Middle frontal gyrus (tissue), 1 donor: Measurements from ENCODE around the gene SLC8A3.

Source experiments
- DNase-seq: peaks from one replicate; pipeline ENCODE4 v3.0.0-alpha.2; 2015; ENCODE audit warnings: low spot score; ENCODE audit errors: extremely low spot score

Gene SLC8A3

GRCh38 chr14:70073924-70074566, 114.7 kb downstream of the SLC8A3 start:
- no peak for DNase-seq

- no peak for DNase-seq
Observed at GRCh38 chr14:70069186-70069585, 119.6 kb downstream of the SLC8A3 start.

- no peak for DNase-seq
Observed at GRCh38 chr14:70067810-70068209, 120.9 kb downstream of the SLC8A3 start.

GRCh38 chr14:70064136-70064865, 124.5 kb downstream of the SLC8A3 start:
- DNase-seq = no peak

GRCh38 chr14:70061108-70061507, 127.6 kb downstream of the SLC8A3 start:
- no peak for DNase-seq

- no peak for DNase-seq
Observed at GRCh38 chr14:70059545-70059944, 129.2 kb downstream of the SLC8A3 start.

- no peak for DNase-seq
Observed at GRCh38 chr14:70057519-70058136, 131.1 kb downstream of the SLC8A3 start.

- DNase-seq = no peak
Observed at GRCh38 chr14:70052990-70053389, 135.8 kb downstream of the SLC8A3 start.

- no peak for DNase-seq
Observed at GRCh38 chr14:70050136-70050535, 138.6 kb downstream of the SLC8A3 start.

- no peak for DNase-seq
Observed at GRCh38 chr14:70049605-70050004, 139.1 kb downstream of the SLC8A3 start.

- no peak for DNase-seq
Observed at GRCh38 chr14:70048313-70048654, 140.5 kb downstream of the SLC8A3 start.

- DNase-seq = no peak
Observed at GRCh38 chr14:70047598-70048312, 141.0 kb downstream of the SLC8A3 start.

GRCh38 chr14:70045844-70046535, 142.8 kb downstream of the SLC8A3 start:
- peak; percentile 54 for DNase-seq

- no peak for DNase-seq
Observed at GRCh38 chr14:70045310-70045709, 143.4 kb downstream of the SLC8A3 start.

- DNase-seq = no peak
Observed at GRCh38 chr14:70043001-70043400, 145.8 kb downstream of the SLC8A3 start.

GRCh38 chr14:70036665-70037064, 152.1 kb downstream of the SLC8A3 start:
- no peak for DNase-seq

- no peak for DNase-seq
Observed at GRCh38 chr14:70034257-70034656, 154.5 kb downstream of the SLC8A3 start.

GRCh38 chr14:70033561-70033960, 155.2 kb downstream of the SLC8A3 start:
- DNase-seq = no peak

GRCh38 chr14:70033116-70033515, 155.6 kb downstream of the SLC8A3 start:
- DNase-seq = no peak

- DNase-seq = no peak
Observed at GRCh38 chr14:70032447-70032846, 156.3 kb downstream of the SLC8A3 start.

- DNase-seq = no peak
Observed at GRCh38 chr14:70032016-70032415, 156.7 kb downstream of the SLC8A3 start.
